Lower leg skin (tissue), 4 donors: ENCODE measurements around the gene TNS3. TPM values are rescaled to one million over a fixed set of nuclear protein-coding genes. Genes with fewer than 3 reads are reported as not detected.

Experiments used
- DNase-seq, 2 donors: peaks; one replicate each; pipeline ENCODE4 v3.0.0-alpha.2; 2019; ENCODE audit warnings: low spot score in 2 of 2
- H3K4me3 ChIP-seq: fragments of 200-600 bp; sonication (generic); 2 replicates; pipeline ENCODE4 v1.5.1; 2017; ENCODE audit warnings: mild to moderate bottlenecking, low read depth; ENCODE audit not compliant: poor library complexity, severe bottlenecking
- POLR2A ChIP-seq, 2 donors: fragments of 450-650 bp; IDR thresholded peaks; one replicate each; pipeline ENCODE4 v1.6.1; 2016 to 2017; ENCODE audit warnings: antibody characterized with exemption in 2 of 2, mild to moderate bottlenecking in 1 of 2, moderate library complexity in 1 of 2
- WGBS, 2 donors: methylation state at CpG; one replicate each; pipeline ENCODE4 v1.1.5; 2018; 5-methylcytosine and 5-hydroxymethylcytosine counted together
- intact Hi-C: fragments of 100-400 bp; cut with DNase I; formaldehyde crosslinking; loops from one replicate; pipeline ENCODE4 v1.15.0; 2023; ENCODE audit warnings: low total_unique reads
- total RNA-seq, 4 donors: library from RNA; depleted of rRNA; stranded (reverse); fragments of >200 nt; gene quantifications; one replicate each; pipeline ENCODE4 v1.1.0, GENCODE V29; 2016
- TF ChIP-seq, protein P1 (sequence below), 3 donors: fragments of 450-650 bp; IDR thresholded peaks; one replicate each; pipeline ENCODE4 v1.5.1; 2016; ENCODE audit warnings: antibody characterized with exemption in 3 of 3, mild to moderate bottlenecking in 3 of 3, moderate library complexity in 2 of 3

TNS3 gene
- total RNA-seq, 4 donors from 2014 or later, result 19.5 to 33.9 (median 25.5) TPM

DNA sequence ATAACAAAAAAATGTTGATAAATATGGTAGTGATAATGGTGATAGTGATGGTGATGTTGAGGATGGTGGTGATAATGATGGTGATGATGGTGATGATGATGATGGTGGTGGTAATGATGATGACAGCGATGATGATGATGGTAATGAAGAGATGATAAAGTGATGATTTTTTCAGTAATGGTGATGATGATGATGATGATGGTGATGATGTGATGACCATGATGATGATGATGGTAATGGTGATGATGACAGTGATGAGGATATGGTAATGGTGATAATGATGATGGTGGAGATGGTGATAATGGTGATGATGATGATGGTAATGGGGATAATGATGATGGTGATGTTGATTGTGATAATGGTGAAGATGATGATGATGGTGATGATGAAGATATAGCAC lies 321.6 kb downstream of the TNS3 start:
- intact Hi-C loops, result no loop called here
- no peak for TF ChIP-seq POLR2A (IDR thresholded peaks at IDR 0.05)
- TF ChIP-seq, protein P1, sequence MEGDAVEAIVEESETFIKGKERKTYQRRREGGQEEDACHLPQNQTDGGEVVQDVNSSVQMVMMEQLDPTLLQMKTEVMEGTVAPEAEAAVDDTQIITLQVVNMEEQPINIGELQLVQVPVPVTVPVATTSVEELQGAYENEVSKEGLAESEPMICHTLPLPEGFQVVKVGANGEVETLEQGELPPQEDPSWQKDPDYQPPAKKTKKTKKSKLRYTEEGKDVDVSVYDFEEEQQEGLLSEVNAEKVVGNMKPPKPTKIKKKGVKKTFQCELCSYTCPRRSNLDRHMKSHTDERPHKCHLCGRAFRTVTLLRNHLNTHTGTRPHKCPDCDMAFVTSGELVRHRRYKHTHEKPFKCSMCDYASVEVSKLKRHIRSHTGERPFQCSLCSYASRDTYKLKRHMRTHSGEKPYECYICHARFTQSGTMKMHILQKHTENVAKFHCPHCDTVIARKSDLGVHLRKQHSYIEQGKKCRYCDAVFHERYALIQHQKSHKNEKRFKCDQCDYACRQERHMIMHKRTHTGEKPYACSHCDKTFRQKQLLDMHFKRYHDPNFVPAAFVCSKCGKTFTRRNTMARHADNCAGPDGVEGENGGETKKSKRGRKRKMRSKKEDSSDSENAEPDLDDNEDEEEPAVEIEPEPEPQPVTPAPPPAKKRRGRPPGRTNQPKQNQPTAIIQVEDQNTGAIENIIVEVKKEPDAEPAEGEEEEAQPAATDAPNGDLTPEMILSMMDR (IDR thresholded peaks at IDR 0.05), result no peak
- 94 to 97% methylated on average over 1 of the region's 1 CpG for WGBS, 2 donors
- H3K4me3 ChIP-seq, result no peak overlapping the region
- no peak for DNase-seq

DNA sequence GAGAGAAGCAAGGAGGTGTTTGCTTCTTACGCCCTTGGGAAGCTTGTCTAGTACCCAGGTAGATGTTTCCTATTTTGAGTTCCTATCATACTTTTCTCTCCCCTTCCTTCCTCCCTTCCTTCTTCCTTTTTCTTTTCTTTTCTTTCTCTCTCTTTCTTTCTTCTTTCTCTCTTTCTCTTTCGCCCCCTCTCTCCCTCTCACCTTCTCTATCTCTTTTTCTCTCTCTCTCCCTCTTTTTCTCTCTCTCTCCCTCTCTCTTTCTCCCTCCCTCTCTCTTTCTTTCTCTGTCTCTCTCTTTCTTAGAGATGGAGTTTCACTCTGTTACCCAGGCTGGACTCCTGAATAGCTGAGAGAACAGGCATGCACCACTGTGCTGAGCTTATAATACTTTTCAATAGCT lies 322.2 kb downstream of the TNS3 start:
- TF ChIP-seq, protein P1 (IDR thresholded peaks at IDR 0.05), result no peak
- WGBS, 2 donors, result 100% methylated on average over 2 of the region's 2 CpGs
- no peak for DNase-seq
- intact Hi-C loops, result no loop called here
- no peak overlapping the region for H3K4me3 ChIP-seq

DNA sequence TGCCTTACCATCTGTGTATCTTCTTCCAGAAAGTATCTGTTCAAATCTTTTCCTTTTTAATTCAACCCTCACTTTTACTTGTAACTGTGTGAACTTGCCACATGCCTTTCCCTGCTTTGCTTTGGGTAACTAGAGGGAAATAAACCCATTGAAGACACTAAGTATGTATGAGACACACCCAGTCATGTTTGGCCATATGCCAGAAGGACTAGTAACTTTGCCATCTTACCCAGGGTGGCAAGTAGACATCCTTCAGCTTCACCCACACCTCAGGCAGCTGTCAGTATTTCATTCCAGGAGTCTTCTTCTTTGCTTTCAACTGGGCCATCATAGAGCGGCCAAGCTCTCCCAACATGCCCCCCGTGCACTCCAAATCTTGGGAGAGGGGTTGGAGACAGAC lies 323.1 kb downstream of the TNS3 start:
- WGBS, 2 donors, result 91 to 100% methylated on average over 2 of the region's 2 CpGs
- H3K4me3 ChIP-seq, result no peak overlapping the region
- DNase-seq, result no peak
- TF ChIP-seq, protein P1 (IDR thresholded peaks at IDR 0.05), result no peak
- no peak for TF ChIP-seq POLR2A (IDR thresholded peaks at IDR 0.05)
- intact Hi-C loops, result no loop called here

DNA sequence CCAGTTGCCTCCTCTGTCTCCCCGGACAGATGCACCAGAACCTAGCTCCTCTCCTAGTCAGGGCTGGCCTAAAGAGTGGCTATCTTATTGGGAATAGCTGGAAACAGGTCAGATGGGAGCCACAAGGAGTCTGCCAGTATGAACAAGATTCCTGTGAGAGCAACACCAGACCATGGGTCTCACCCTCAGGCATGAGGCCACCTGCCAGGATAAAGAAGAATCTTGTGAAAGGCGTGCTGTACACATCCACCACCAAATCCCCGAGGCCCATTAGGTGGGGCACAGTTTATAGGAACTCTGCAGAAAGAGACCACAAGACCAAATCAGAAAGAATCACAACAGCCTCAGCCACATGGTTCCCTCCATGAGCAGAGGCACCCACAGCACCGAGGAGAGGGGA lies 325.9 kb downstream of the TNS3 start:
- H3K4me3 ChIP-seq, result no peak overlapping the region
- DNase-seq, result peak in 1 of 2 donors; percentile 84
- whole genome bisulfite sequencing, 2 donors, result 45 to 58% methylated on average over 4 of the region's 4 CpGs
- TF ChIP-seq POLR2A (IDR thresholded peaks at IDR 0.05), result no peak
- TF ChIP-seq, protein P1 (IDR thresholded peaks at IDR 0.05), result no peak
- intact Hi-C loops, result no loop called here

DNA sequence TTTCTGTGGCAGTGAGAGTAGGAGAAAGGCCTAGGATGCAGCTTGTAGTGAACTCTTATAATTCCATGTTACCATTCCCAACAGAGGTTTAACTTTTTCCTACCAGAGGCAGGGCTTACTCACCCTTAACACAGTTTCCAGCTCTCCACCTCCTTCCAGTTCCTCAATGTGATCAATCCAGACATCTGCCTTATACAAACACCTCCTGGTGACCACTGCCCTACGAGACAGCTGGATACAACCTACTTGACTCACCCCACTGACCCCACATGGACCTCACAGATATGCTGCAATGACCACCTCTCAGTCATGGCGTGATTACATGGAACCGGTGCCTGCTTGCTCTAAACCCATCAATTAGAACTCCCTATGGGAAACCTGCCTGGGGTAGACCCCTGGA lies 326.5 kb downstream of the TNS3 start:
- no peak for TF ChIP-seq POLR2A (IDR thresholded peaks at IDR 0.05)
- TF ChIP-seq, protein P1 (IDR thresholded peaks at IDR 0.05), result no peak
- no peak for DNase-seq
- intact Hi-C loops, result no loop called here
- no peak overlapping the region for H3K4me3 ChIP-seq
- WGBS, 2 donors, result 86 to 87% methylated on average over 3 of the region's 3 CpGs

DNA sequence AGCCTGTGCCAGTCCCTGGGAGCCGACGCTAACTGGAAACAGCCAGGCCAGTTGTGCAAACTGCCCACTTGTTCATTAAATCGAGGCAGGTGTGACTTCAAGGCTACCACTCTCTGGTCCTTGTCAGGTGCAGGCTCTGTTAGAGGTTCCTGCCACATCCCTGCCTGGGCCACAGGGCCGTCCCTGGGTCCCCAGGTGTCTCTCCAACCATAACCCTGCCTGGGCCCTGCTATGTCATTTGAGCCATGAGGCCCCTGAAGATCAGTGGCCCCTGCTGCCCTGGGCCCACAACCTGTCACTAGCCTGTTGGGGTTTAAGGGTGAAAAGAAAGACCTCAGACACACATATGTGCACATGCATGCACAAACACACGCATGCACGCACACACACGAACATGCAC lies 326.9 kb downstream of the TNS3 start:
- H3K4me3 ChIP-seq, result no peak overlapping the region
- intact Hi-C loops, result no loop called here
- WGBS, 2 donors, result 67 to 84% methylated on average over 7 of the region's 7 CpGs
- TF ChIP-seq, protein P1 (IDR thresholded peaks at IDR 0.05), result no peak
- no peak for TF ChIP-seq POLR2A (IDR thresholded peaks at IDR 0.05)
- DNase-seq, result peak in 1 of 2 donors; percentile 75
